Measurements from ENCODE around the gene BYSL. TPM values are rescaled to one million over a fixed set of nuclear protein-coding genes. Genes with fewer than 3 reads are reported as not detected.
A peak's percentile ranks its signal among the peaks of the same experiment; 100 is the strongest.

The BYSL gene
- total and polyA plus RNA-seq, 7 experiments from 2014 or later: 3.9 to 35.7 (median 6.6) TPM

- Mint-ChIP-seq H3K27ac (peak overlapping the region in 8 of 9 donors; percentile 53 to 86 (median 72)), H3K9me3 (peaks cover 0 to 9% (median 0%) of the 10 kb centered on the region in 11 donors), H3K4me3 (no peak overlapping the region), H3K27me3 (no peaks in the 10 kb centered on the region), H3K4me1 (peaks cover 20 to 50% (median 37%) of the 10 kb centered on the region in 7 donors), H3K36me3 (peaks cover 0 to 36% (median 13%) of the 10 kb centered on the region in 5 donors)
- Histone ChIP-seq H3K4me3 (ENCODE audit: low read length) (no peak overlapping the region), H3K9me3 (ENCODE audit: control insufficient read depth in 2 of 3, low read length in 3 of 3) (no peaks in the 10 kb centered on the region), H3K27ac (ENCODE audit: low read depth, low read length) (peak overlapping the region; percentile 23), H3K4me1 (ENCODE audit: control insufficient read depth in 2 of 2, insufficient read depth in 2 of 2, low read length in 2 of 2) (peaks cover 7 to 9% of the 10 kb centered on the region in 2 donors), H3K27me3 (ENCODE audit: control insufficient read depth in 2 of 2, insufficient read depth in 2 of 2, low read length in 2 of 2) (no peaks in the 10 kb centered on the region), H3K36me3 (ENCODE audit: control insufficient read depth in 2 of 3, insufficient read depth in 3 of 3, low read length in 3 of 3) (peaks cover 0 to 53% (median 28%) of the 10 kb centered on the region in 3 experiments)
- POLR2A ChIA-PET: interaction anchor here (0.5 to 4.8 kb wide), 5 partner anchors 9 to 119 kb away, joined by 3 to 22 read pairs (median 4); no protein-coding TSS in a partner anchor
- intact Hi-C loops (cut with micrococcal nuclease): loop anchor here in 1 of 2 donors (10.0 kb wide), 1 partner anchor 818 kb away; the partner anchor contains the start of gene TBCC
- DNase-seq: no peak
- no peak for ATAC-seq
- CTCF ChIA-PET: interaction anchor here (0.6 to 1.9 kb wide), 3 partner anchors 9 to 219 kb away, joined by 3 to 9 read pairs (median 3); no protein-coding TSS in a partner anchor
Observed at GRCh38 chr6:41927253-41927652, 6.0 kb downstream of the BYSL start.

- ChIA-PET CTCF (interaction anchor here (0.8 to 2.0 kb wide), 2 partner anchors 9 kb away, joined by 4 to 14 read pairs; partner anchors contain the start of genes BYSL and MED20), POLR2A (interaction anchor here (1.1 to 1.8 kb wide), 4 partner anchors 9 to 121 kb away, joined by 3 to 6 read pairs (median 5); partner anchors contain the start of genes BYSL and MED20)
- Histone ChIP-seq H3K4me3 (ENCODE audit: low read length) (no peak overlapping the region), H3K4me1 (ENCODE audit: control insufficient read depth in 2 of 2, insufficient read depth in 2 of 2, low read length in 2 of 2) (peaks cover 0 to 5% of the 10 kb centered on the region in 2 donors), H3K9me3 (ENCODE audit: control insufficient read depth in 2 of 3, low read length in 3 of 3) (no peaks in the 10 kb centered on the region), H3K36me3 (ENCODE audit: control insufficient read depth in 2 of 3, insufficient read depth in 3 of 3, low read length in 3 of 3) (peaks cover 2 to 78% (median 39%) of the 10 kb centered on the region in 3 experiments), H3K27ac (ENCODE audit: low read depth, low read length) (peak overlapping the region; percentile 7), H3K27me3 (ENCODE audit: control insufficient read depth in 2 of 2, insufficient read depth in 2 of 2, low read length in 2 of 2) (no peaks in the 10 kb centered on the region)
- Mint-ChIP-seq H3K27ac (peak overlapping the region in 4 of 9 donors; percentile 47 to 72 (median 60)), H3K36me3 (peaks cover 8 to 43% (median 20%) of the 10 kb centered on the region in 5 donors), H3K27me3 (no peaks in the 10 kb centered on the region), H3K9me3 (peaks cover 0 to 2% (median 0%) of the 10 kb centered on the region in 11 donors), H3K4me1 (peaks cover 10 to 43% (median 30%) of the 10 kb centered on the region in 7 donors), H3K4me3 (no peak overlapping the region)
- DNase-seq (no peak), ATAC-seq (no peak)
- intact Hi-C loops (cut with micrococcal nuclease): loop anchor here (10.0 kb wide), 2 partner anchors 815 to 1705 kb away; partner anchors contain the start of genes MAD2L1BP (in 1 of the 2) and TBCC (in 1 of the 2)
Observed at GRCh38 chr6:41929924-41930323, 8.6 kb downstream of the BYSL start.

GRCh38 chr6:41931792-41932191 lies 10.5 kb downstream of the BYSL start:
- peaks cover 8 to 50% (median 23%) of the 10 kb centered on the region in 5 donors for H3K36me3 Mint-ChIP-seq
- H3K4me1 Mint-ChIP-seq: peaks cover 22 to 56% (median 39%) of the 10 kb centered on the region in 7 donors
- DNase-seq: no peak

GRCh38 chr6:41932378-41932777 lies 11.1 kb downstream of the BYSL start:
- Histone ChIP-seq H3K36me3 (ENCODE audit: control insufficient read depth in 2 of 3, insufficient read depth in 3 of 3, low read length in 3 of 3) (peaks cover 20 to 96% (median 45%) of the 10 kb centered on the region in 3 experiments), H3K27me3 (ENCODE audit: control insufficient read depth in 2 of 2, insufficient read depth in 2 of 2, low read length in 2 of 2) (no peaks in the 10 kb centered on the region), H3K4me3 (ENCODE audit: low read length) (no peak overlapping the region), H3K4me1 (ENCODE audit: control insufficient read depth in 2 of 2, insufficient read depth in 2 of 2, low read length in 2 of 2) (peaks cover 24 to 29% of the 10 kb centered on the region in 2 donors), H3K27ac (ENCODE audit: low read depth, low read length) (no peak overlapping the region), H3K9me3 (ENCODE audit: control insufficient read depth in 2 of 3, low read length in 3 of 3) (no peaks in the 10 kb centered on the region)
- ChIA-PET POLR2A (interaction anchor here (1.1 to 2.1 kb wide), 2 partner anchors 11 to 112 kb away, joined by 4 to 9 read pairs; partner anchors contain the start of genes BYSL and MED20), CTCF (interaction anchor here (0.9 to 1.1 kb wide), 2 partner anchors 107 to 112 kb away, joined by 3 read pairs; no protein-coding TSS in a partner anchor)
- Mint-ChIP-seq H3K9me3 (peaks cover 0 to 2% (median 0%) of the 10 kb centered on the region in 11 donors), H3K4me1 (peaks cover 28 to 59% (median 45%) of the 10 kb centered on the region in 7 donors), H3K27me3 (no peaks in the 10 kb centered on the region), H3K4me3 (peak overlapping the region in 1 of 10 donors; percentile 30), H3K27ac (peak overlapping the region; percentile 22 to 85 (median 72)), H3K36me3 (peaks cover 8 to 50% (median 23%) of the 10 kb centered on the region in 5 donors)
- DNase-seq (no peak), ATAC-seq (no peak)
- intact Hi-C loops (cut with micrococcal nuclease): loop anchor here in 1 of 2 donors (10.0 kb wide), 1 partner anchor 1702 kb away; the partner anchor contains the start of gene MAD2L1BP

More at GRCh38 chr6:41931792-41932191, 10.5 kb downstream of the BYSL start:
- H3K9me3 Mint-ChIP-seq: peaks cover 0 to 2% (median 0%) of the 10 kb centered on the region in 11 donors
- intact Hi-C loops (cut with micrococcal nuclease): loop anchor here in 1 of 2 donors (10.0 kb wide), 1 partner anchor 1703 kb away; the partner anchor contains the start of gene MAD2L1BP
- peak overlapping the region in 1 of 10 donors; percentile 30 for H3K4me3 Mint-ChIP-seq
- no peak for ATAC-seq
- H3K27me3 ChIP-seq (ENCODE audit: control insufficient read depth in 2 of 2, insufficient read depth in 2 of 2, low read length in 2 of 2): no peaks in the 10 kb centered on the region
- peaks cover 18 to 23% of the 10 kb centered on the region in 2 donors for H3K4me1 ChIP-seq (ENCODE audit: control insufficient read depth in 2 of 2, insufficient read depth in 2 of 2, low read length in 2 of 2)
- H3K27me3 Mint-ChIP-seq: no peaks in the 10 kb centered on the region
- H3K27ac ChIP-seq (ENCODE audit: low read depth, low read length): no peak overlapping the region
- peak overlapping the region; percentile 26 to 85 (median 71) for H3K27ac Mint-ChIP-seq
- ChIA-PET CTCF (interaction anchor here (0.5 kb wide), 1 partner anchor 110 kb away, joined by 3 read pairs; no protein-coding TSS in a partner anchor), POLR2A (interaction anchor here (0.6 to 2.1 kb wide), 2 partner anchors 113 to 1667 kb away, joined by 3 to 9 read pairs; no protein-coding TSS in a partner anchor)
- no peak overlapping the region for H3K4me3 ChIP-seq (ENCODE audit: low read length)
- peaks cover 16 to 97% (median 48%) of the 10 kb centered on the region in 3 experiments for H3K36me3 ChIP-seq (ENCODE audit: control insufficient read depth in 2 of 3, insufficient read depth in 3 of 3, low read length in 3 of 3)
- H3K9me3 ChIP-seq (ENCODE audit: control insufficient read depth in 2 of 3, low read length in 3 of 3): no peaks in the 10 kb centered on the region

GRCh38 chr6:41934278-41935192 lies 13.2 kb downstream of the BYSL start:
- Mint-ChIP-seq H3K9me3 (peaks cover 0 to under 1% (median 0%) of the 10 kb centered on the region in 11 donors), H3K36me3 (peaks cover 8 to 62% (median 26%) of the 10 kb centered on the region in 5 donors), H3K27ac (peak overlapping the region; percentile 9 to 95 (median 86)), H3K4me3 (peak overlapping the region in 5 of 10 donors; percentile 37 to 100 (median 64)), H3K4me1 (peaks cover 43 to 70% (median 65%) of the 10 kb centered on the region in 7 donors), H3K27me3 (no peaks in the 10 kb centered on the region)
- no peak overlapping the region for H3K4me3 ChIP-seq (ENCODE audit: low read length)
- no peaks in the 10 kb centered on the region for H3K9me3 ChIP-seq (ENCODE audit: control insufficient read depth in 2 of 3, low read length in 3 of 3)
- H3K36me3 ChIP-seq (ENCODE audit: control insufficient read depth in 2 of 3, insufficient read depth in 3 of 3, low read length in 3 of 3): peaks cover 20 to 76% (median 37%) of the 10 kb centered on the region in 3 experiments
- H3K27ac ChIP-seq (ENCODE audit: low read depth, low read length): peak overlapping the region; percentile 76
- ATAC-seq: no peak
- POLR2A ChIA-PET: interaction anchor here (0.6 to 11.8 kb wide), 3 partner anchors 13 to 111 kb away, joined by 4 to 180 read pairs (median 8); partner anchors contain the start of genes BYSL, MED20 and TAF8
- CTCF ChIA-PET: interaction anchor here (0.5 to 2.4 kb wide), 6 partner anchors 7 to 617 kb away, joined by 3 to 9 read pairs (median 4); no protein-coding TSS in a partner anchor
- peaks cover 46 to 50% of the 10 kb centered on the region in 2 donors for H3K4me1 ChIP-seq (ENCODE audit: control insufficient read depth in 2 of 2, insufficient read depth in 2 of 2, low read length in 2 of 2)
- intact Hi-C loops (cut with micrococcal nuclease): loop anchor here in 1 of 2 donors (5.0 to 10.0 kb wide), 4 partner anchors 38 to 1700 kb away; partner anchors contain the start of genes MAD2L1BP and TOMM6
- H3K27me3 ChIP-seq (ENCODE audit: control insufficient read depth in 2 of 2, insufficient read depth in 2 of 2, low read length in 2 of 2): no peaks in the 10 kb centered on the region
- no peak for DNase-seq

All from naive thymus-derived CD4-positive, alpha-beta T cell (primary cell).